Sciatic nerve (tissue), 2 donors: Measurements from ENCODE around the gene TNFSF9. TPM values are rescaled to one million over a fixed set of nuclear protein-coding genes. Genes with fewer than 3 reads are reported as not detected.
A peak's percentile ranks its signal among the peaks of the same experiment; 100 is the strongest.
"Not testable (repeated sequence)": the region's sequence is repeated elsewhere in the genome, so short reads cannot be mapped to it uniquely, and the experiment has no call there.

Experiments used
- ATAC-seq: fragments of 200-7000 bp; cut with Tn5 transposase; one replicate; pipeline ENCODE4 v1.9.1; 2020; ENCODE audit warnings: mild to moderate bottlenecking, moderate library complexity
- DNase-seq: peaks from one replicate; pipeline ENCODE4 v3.0.0-alpha.2; 2020; ENCODE audit warnings: low spot score
- intact Hi-C: fragments of 100-400 bp; cut with DNase I; formaldehyde crosslinking; loops from one replicate; pipeline ENCODE4 v1.14.2; 2022
- total RNA-seq: library from RNA; stranded (reverse); fragmentation: NEBNext Ultra II Directional; extraction: Animal tissue kit (Norgen Biotek cat#: 25700); gene quantifications from one replicate; pipeline ENCODE4 v1.2.1, GENCODE V29; 2021
- donor health status: DM: no; HTN: no; CAD: no.
- donor health status: DM: no; HTN: no; CAD: no.

Gene TNFSF9
- total RNA-seq, 1 donor from 2014 or later, result 0.62 TPM

DNA sequence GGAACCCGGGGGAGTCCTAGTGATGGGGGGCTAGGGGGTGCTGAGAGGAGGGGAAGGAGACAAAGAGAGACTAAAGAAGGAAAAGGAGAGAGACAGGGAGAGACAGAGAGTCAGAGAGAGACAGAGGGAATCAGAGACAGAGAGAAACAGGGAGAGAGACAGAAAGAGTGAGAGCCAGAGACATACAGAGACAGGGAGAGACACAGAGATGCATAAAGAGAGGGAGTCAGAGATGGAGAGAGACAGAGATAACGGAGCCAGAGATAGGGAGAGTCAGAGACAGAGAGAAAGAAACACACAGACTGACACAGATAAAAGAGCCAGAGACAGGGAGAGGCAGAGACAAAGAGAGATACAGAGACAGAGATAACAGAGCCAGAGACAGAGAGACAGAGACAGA, 1.5 kb upstream of the TNFSF9 start:
- ATAC-seq (no peak), DNase-seq (no peak)
- intact Hi-C loops, result no loop called here

DNA sequence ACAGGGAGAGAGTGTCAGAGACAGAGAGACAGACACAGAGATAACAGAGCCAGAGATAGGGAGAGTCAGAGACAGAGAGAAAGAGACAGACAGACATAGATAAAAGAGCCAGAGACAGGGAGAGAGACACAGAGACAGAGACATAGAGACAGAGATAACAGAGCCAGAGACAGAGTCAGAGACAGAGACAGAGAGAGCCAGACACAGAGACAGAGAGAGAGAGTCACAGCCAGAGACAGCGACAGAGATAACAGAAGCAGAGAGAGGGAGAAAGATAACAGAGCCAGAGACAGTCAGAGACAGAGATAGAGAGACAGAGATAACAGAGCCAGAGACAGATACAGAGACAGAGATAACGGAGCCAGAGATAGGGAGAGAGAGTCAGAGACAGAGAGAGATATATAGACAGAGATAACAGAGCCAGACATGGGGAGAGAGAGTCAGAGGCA, 865 bp upstream of the TNFSF9 start:
- ATAC-seq, result no peak
- no peak for DNase-seq
- intact Hi-C loops, result no loop called here

DNA sequence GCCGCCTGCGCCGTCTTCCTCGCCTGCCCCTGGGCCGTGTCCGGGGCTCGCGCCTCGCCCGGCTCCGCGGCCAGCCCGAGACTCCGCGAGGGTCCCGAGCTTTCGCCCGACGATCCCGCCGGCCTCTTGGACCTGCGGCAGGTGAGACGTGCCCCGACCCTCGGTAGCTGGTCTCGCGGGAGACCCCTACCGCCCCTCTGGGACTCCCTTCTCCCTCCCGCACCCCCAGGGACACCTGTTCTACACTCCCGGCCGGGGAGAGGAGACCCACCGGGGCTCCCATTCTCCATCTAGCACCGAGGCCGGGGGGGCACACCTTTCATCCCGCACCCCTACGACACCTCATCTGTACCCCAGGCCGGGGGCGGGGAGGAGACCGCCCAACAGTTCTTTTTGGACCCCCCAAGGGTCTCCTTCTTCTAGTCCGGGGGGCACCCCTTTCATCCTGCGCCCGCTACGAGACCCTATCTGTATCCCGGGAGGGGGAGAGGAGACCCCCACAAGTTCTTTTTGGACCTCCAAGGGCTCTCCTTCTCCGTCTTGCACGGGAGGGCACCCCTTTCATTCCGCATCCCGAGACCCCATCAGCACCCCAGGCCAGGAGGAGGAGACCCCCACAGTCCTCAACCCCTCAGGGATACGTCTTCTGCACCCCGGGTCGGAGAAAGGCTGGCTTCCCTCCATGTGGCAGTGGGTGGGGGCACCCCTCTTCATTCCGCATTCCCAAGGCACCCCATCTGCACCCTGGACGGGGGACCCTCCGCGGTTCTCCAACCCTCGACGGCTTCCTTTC, 533 bp downstream of the TNFSF9 start:
- ATAC-seq, result no peak
- intact Hi-C loops, result no loop called here
- DNase-seq, result no peak

DNA sequence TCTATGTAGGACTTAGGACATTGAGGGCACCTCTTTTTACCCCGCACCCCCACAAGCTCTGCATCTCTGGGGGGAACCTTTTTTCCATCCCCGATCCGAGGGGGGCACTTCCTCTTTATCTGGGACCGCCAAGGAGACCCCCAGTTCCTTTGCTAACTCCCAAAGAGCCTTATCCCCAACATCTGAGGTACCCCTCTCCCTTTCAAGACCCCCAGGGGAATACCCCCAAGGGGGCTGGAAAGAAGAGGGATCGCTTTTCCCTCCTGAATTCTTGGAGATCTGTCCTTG, 1.1 kb downstream of the TNFSF9 start:
- DNase-seq (no peak), ATAC-seq (no peak)
- intact Hi-C loops, result no loop called here

DNA sequence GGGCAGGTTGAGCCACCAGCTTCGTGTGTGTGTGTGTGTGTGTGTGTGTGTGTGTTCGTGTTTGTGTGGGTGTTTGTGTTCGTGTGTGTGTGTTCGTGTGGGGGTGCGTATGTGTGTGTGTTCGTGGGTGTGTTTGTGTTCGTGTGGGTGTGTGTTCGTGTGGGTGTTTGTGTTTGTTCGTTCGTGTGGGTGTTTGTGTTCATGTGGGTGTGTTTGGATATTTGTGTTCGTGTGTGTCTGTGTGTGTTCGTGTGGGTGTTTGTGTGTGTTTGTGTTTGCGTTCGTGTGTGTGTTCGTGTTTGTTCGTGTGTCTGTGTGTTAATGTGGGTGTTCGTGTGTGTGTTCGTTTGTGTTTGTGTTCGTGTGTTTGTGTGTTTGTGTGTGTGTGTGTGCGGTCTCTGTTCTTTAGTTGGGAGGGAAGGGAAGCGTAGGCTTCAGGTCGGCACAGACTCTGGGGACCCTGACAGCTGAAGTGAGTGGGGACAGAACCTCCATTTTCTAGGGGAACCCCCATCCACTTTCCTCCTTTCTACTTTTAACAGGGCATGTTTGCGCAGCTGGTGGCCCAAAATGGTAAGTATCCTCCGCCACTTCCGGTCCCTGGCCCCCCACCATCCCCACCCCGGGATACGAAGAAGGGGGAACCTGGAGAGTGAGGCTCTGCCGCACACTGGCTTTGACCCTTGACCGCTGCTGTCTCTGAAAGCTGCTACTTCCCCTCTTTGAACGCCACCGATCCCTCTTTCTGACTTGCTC, 1.6 kb downstream of the TNFSF9 start:
- DNase-seq, result no peak
- ATAC-seq, result no peak
- intact Hi-C loops, result no loop called here

DNA sequence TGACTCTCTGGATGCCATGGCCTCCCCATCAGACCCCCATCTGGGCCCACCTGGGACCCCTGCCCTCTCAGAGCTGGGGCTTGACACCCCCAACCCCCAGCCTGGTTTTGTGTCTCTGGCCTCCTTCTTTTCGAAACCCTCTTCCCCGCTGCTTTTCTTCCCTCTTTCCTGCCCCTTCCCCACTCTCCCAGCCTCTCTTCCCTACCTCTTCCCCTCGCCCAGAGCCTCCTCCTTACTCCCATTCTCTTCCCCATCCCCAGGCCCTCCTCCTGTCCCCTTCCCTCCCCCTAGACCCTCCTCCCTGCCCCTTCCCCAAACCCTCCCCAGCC, 2.1 kb downstream of the TNFSF9 start:
- DNase-seq, result no peak
- intact Hi-C loops, result no loop called here
- no peak for ATAC-seq

DNA sequence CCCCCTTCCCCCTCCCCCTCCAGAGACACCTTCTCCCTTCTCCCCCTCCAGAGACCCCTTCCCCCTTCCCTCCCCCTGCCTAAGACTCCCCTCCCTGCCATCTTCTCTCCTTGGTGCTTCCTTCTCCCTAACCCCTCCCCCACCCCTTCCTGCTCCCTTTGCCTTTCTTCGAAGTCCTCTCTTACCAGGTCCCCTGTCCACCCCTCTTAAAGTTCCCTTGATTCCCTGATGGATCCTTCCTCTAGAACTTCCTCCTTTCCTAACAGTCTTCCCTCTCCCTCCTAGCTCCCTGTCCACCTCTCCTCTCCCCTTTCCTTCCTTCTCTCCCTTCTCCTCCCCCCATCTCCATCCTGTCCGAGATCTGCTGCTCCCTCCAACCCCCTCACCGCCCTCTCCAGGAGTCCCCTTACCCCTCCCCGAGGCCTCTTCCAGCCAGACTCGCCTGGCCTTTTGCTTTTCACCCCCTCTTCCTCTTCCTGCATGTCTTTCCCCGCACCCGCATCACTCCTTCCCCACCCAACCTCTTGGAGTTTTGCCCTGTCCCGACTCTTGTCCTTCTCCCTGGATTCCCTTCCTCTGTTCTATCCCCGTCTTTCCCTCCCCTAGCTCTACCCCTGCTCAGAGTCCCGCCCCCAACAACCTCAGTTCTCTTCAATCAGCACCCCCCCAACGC, 3.1 kb downstream of the TNFSF9 start:
- intact Hi-C loops, result no loop called here
- no peak for DNase-seq
- ATAC-seq, result no peak

DNA sequence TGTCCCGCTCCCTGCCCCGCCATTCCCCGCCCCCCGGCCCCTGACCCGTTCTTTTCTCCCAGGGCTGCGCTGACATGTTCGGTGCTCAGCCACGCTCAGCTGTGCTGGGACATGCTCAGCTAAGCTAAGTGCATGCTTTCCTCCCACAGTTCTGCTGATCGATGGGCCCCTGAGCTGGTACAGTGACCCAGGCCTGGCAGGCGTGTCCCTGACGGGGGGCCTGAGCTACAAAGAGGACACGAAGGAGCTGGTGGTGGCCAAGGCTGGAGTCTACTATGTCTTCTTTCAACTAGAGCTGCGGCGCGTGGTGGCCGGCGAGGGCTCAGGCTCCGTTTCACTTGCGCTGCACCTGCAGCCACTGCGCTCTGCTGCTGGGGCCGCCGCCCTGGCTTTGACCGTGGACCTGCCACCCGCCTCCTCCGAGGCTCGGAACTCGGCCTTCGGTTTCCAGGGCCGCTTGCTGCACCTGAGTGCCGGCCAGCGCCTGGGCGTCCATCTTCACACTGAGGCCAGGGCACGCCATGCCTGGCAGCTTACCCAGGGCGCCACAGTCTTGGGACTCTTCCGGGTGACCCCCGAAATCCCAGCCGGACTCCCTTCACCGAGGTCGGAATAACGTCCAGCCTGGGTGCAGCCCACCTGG, 3.7 kb downstream of the TNFSF9 start:
- intact Hi-C loops, result no loop called here
- DNase-seq (no peak), ATAC-seq (no peak)

DNA sequence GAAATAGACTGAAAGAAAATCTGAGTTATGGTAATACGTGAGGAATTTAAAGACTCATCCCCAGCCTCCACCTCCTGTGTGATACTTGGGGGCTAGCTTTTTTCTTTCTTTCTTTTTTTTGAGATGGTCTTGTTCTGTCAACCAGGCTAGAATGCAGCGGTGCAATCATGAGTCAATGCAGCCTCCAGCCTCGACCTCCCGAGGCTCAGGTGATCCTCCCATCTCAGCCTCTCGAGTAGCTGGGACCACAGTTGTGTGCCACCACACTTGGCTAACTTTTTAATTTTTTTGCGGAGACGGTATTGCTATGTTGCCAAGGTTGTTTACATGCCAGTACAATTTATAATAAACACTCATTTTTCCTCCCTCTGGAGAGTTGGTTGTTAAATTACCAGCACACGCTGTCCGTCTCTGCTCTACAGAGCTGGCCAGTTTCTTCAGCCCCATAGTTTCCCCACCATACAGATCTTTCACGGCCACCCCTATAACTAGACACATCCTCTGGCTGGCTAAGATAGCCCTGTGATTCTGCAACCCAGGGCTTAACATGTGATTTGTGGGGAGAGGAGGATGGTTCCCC, 4.8 kb downstream of the TNFSF9 start:
- DNase-seq (no peak), ATAC-seq (no peak)

DNA sequence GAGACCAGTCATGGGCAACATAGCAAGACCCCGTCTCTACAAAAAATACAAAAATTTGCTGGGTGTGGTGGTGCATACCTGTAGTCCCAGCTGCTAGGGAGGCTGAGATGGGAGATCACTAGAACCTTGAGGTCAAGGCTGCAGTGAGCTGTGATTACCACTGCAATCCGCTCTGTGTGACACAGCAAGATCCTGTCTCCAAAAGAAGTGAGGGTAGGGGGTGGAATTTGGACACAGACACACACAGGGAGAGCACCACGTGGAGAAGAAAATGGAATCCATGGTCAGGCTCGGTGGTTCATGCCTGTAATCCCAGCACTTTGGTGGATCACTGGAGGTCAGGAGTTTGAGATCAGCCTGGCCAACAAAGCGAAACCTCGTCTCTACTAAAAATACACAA, 8.7 kb downstream of the TNFSF9 start:
- intact Hi-C loops, result no loop called here
- DNase-seq (no peak), ATAC-seq (no peak)

More for the DNA sequence above, 4.8 kb downstream of the TNFSF9 start:
- intact Hi-C loops, result no loop called here

DNA sequence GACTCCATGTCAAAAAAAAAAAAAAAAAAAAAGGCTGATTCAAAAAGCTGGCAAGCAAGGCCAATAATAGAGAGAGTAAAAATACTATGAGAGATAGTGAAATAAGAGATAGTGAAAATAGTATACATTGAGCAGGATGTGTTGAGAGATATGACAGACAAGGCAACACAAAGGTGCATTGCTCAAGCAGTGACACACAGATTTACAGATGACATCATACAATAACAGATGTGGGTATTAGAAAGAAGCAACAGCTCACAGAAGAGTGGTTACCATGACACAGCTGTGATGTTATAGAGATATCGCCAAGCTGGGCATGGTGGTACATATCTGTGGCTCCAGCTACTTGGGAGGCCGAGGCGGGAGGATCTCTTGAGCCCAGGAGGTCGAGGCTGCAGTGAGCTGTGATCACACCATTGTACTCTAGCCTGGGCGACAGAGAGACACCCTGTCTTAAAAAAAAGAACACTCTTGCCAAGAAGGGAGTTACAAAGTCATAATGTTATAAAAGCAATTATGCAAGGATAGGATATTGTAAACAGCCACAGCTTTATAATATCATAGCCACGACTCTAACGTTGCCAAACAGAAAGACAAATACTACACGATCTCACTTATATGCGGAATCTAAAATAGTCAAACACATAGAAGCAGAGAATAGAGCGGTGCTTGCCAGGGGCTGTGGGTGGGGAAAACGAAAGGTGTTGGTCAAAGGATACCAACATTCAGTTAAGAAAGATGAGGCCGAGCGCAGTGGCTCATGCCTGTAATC, 10.3 kb downstream of the TNFSF9 start:
- ATAC-seq, result no peak
- DNase-seq, result no peak
- intact Hi-C loops, result no loop called here

DNA sequence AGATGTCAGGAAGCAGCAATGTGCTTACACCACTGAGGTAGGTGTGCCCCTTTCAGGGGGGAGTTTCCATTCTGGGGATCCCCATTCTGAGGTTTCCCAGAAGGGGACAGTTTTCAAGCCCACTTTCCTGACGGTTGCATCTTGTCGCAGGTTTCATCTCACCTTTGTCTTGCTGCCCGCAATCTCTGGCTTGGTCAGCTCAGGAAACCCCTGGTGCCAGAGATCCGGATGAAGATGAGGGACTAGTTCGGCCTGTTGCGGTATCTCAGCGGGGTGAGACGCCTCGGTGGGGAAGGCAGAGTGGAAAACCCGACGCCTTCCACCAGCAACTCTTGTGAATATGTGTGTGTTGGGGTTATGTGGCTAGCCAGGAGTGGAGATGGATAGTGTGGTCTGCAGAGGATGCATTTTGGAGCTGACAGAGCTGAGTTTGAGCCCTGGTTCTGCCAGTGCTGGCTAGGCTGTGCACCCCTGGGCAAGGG, 13.1 kb downstream of the TNFSF9 start:
- ATAC-seq (no peak), DNase-seq (no peak)
- intact Hi-C loops, result no loop called here

DNA sequence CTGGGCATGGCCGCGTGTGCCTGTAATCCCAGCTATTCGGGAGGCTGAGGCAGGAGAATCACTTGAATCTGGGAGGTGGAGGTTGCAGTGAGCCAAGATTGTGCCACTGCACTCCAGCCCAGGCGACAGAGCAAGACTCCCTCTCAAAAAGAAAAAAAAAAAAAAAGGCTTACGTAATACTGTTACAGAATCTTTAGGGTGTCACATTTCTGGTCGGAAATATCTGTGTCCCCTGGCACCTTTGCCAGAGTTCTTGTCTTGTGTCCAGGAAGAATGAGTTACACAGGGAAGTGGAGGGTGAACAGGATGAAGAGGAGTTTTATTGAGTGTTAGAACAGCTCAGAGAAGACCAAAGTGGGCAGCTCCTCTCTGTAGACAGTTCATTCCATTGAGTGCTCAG, 19.9 kb downstream of the TNFSF9 start:
- DNase-seq, intact Hi-C loops, ATAC-seq: not testable (repeated sequence)

DNA sequence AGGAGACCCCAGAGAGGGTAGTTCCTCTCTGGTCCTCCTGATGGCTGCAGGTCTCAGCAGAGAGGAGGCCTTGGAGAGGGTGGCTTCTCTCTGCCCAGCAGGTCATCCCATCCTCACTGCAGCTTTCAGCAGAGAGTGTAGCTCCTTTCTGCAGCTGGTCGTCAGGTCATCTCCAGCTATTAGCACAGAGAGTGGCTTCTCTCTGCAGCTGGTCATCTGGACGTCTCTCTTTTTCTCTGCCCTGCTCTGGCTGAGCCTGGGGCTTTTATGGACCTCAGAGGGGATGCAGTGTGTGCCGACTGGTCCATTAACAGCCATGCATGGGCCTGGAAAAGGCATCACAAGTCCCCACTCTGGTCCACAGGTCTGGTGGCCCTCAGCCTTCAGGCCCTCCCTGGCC, 20.3 kb downstream of the TNFSF9 start:
- intact Hi-C loops, result no loop called here
- ATAC-seq (no peak), DNase-seq (no peak)

DNA sequence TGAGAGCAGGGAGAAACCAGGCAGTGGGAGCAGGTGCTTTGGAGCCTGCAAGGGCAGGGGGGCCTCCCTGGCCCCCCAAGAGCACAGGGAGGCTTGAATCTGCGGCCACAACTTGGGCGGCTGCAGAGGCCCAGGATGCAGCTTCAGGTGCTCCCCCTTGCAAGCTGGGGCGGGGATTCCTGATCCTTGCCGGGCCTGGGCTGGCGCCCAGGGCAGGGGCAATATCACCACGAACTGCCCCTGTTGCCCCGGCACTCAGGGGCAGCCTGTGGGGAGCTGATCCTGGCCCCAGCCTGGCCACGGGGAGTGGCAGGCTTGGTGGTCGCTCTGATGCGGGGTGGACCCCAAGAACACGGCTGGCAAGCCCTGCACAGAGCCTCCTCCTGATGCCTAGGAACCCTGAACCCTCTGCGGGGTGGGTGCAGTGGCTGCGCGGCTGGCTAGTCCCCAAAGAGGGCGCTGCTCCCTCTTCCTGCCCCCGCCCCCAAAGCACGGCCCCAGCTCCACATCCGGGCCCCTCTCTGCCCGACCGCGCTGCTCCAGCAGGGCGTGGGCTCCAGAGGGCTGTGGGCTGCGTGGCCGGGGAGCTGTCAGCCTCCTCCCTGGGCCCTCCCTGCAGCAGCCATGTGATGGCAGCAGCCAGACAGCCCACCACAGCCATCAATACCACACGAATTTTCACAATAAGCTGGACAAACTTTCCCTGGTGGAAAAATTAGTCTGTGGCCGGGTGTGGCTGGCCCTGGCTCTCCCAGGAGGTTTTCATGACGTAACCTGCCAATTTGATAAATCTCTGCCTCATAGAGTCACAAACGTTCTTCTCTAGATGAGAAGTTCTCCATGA, 21.0 kb downstream of the TNFSF9 start:
- peak; percentile 38 for ATAC-seq
- no peak for DNase-seq
- intact Hi-C loops, result no loop called here

DNA sequence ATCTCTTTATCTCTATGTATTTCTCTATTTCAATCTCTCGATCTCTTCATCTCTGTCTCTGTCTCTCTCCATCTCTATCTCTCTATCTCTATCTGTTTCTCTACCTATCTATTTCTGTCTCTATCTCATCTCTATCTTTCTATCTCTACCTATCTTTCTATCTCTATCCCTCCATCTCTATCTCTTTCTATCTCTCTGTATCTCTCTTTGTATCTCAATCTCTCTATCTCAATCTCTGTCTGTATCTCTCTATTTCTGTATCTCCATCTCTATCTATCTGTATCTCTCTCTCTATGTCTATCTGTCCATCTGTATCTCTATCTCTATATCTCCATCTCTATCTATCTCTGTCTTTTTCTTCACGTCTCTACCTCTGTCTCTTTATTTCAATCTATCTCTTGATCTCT, 25.2 kb downstream of the TNFSF9 start:
- intact Hi-C loops, result no loop called here

DNA sequence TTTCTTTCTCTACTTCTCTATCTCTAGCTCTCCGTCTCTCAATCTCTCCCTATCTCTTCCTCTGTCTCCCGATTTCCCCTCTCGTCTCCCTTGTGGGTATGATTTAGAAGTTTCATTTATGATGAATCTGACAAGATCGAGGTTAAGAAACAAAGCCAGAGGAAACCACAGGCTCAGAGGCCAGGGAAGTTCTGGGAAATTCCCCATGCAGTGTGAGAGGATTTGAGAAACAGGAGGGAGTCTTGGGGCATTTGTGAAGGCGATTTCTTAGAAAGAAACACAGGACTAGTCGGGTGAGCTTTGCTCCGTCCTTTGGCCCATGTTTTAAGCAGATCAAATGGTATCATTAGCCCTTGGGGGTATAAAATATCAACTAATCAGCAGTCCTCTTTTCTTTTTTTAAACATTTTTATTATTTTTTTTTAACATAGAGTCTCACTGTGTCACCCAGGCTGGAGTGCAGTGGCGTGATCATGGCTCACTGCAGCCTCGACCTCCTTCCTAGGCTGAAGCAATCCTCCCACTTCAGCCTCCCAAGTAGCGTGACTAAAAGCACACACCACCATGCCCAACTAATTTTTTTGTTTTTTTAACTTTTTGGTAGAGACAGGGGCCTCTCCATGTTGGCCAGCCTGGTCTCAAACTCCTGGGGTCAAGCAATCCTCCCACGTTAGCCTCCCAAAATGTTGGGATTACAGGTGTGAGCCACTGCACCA, 25.8 kb downstream of the TNFSF9 start:
- ATAC-seq, result no peak
- DNase-seq, result no peak
- intact Hi-C loops, result no loop called here

More for the DNA sequence above, 25.2 kb downstream of the TNFSF9 start:
- ATAC-seq, result no peak
- DNase-seq, result no peak
